BLaER1 treated with 17β-estradiol and CSF1 and Interleukin-3, amounts not matched to agents 10 nM and 100 nM (cell line): ENCODE data around the gene ANO7.

Experiments
- H3K27ac ChIP-seq, 11 experiments: shearing (Covaris generic); formaldehyde crosslinking; 2 replicates each; pipeline ENCODE4 v1.8.1; 2022
- H3K27me3 ChIP-seq, 11 experiments: shearing (Covaris generic); formaldehyde crosslinking; 2 replicates each; pipeline ENCODE4 v1.8.1; 2022
- H3K36me3 ChIP-seq, 11 experiments: shearing (Covaris generic); formaldehyde crosslinking; 2 replicates each; pipeline ENCODE4 v1.8.1; 2022
- H3K4me1 ChIP-seq, 10 experiments: shearing (Covaris generic); formaldehyde crosslinking; 2 replicates each; pipeline ENCODE4 v1.8.1; 2022
- H3K4me2 ChIP-seq, 11 experiments: shearing (Covaris generic); formaldehyde crosslinking; 2 replicates each; pipeline ENCODE4 v1.8.1; 2022
- H3K4me3 ChIP-seq, 10 experiments: shearing (Covaris generic); formaldehyde crosslinking; 2 replicates each; pipeline ENCODE4 v1.8.1; 2022
- H3K9ac ChIP-seq, 11 experiments: shearing (Covaris generic); formaldehyde crosslinking; 2 replicates each; pipeline ENCODE4 v1.8.1; 2022
- H3K9me3 ChIP-seq, 11 experiments: shearing (Covaris generic); formaldehyde crosslinking; replicated peaks in 1 of 11; 2 replicates each; pipeline ENCODE4 v1.8.1; 2022
- H4K20me1 ChIP-seq, 11 experiments: shearing (Covaris generic); formaldehyde crosslinking; 2 replicates each; pipeline ENCODE4 v1.8.1; 2022
- Cebpa-rat ChIP-seq, 11 experiments: shearing (Covaris generic); IDR thresholded peaks; 2 replicates each; pipeline ENCODE4 v1.8.1; 2022

The ANO7 gene

GRCh38 chr2:241271706-241272302 lies 83.3 kb downstream of the ANO7 start:
- Histone ChIP-seq H3K36me3 (peaks cover 23 to 45% (median 33%) of the 10 kb centered on the region in 11 experiments), H3K4me2 (peak overlapping the region; percentile 68 to 96 (median 87)), H4K20me1 (peaks cover 73 to 89% (median 81%) of the 10 kb centered on the region in 11 experiments), H3K9ac (peak overlapping the region; percentile 77 to 96 (median 86)), H3K27me3 (peaks cover 0 to 44% (median 36%) of the 10 kb centered on the region in 11 experiments; a peak in 18 of 22 replicates), H3K4me3 (peak overlapping the region; percentile 80 to 98 (median 88)), H3K27ac (peak overlapping the region; percentile 61 to 88 (median 80)), H3K9me3 (peaks cover 11 to 22% (median 14%) of the 10 kb centered on the region in 11 experiments), H3K4me1 (peaks cover 32 to 49% (median 37%) of the 10 kb centered on the region in 10 experiments)
- TF ChIP-seq Cebpa-rat (IDR thresholded peaks at IDR 0.05) = no peak

GRCh38 chr2:241272303-241273209 lies 84.1 kb downstream of the ANO7 start:
- Histone ChIP-seq H3K4me2 (peak overlapping the region; percentile 77 to 96 (median 87)), H3K4me1 (peaks cover 32 to 49% (median 37%) of the 10 kb centered on the region in 10 experiments), H3K27ac (peak overlapping the region; percentile 61 to 88 (median 80)), H3K36me3 (peaks cover 16 to 39% (median 26%) of the 10 kb centered on the region in 11 experiments), H3K27me3 (peaks cover 0 to 44% (median 36%) of the 10 kb centered on the region in 11 experiments; a peak in 18 of 22 replicates), H3K9ac (peak overlapping the region; percentile 77 to 96 (median 86)), H3K9me3 (peaks cover 11 to 22% (median 14%) of the 10 kb centered on the region in 11 experiments), H3K4me3 (peak overlapping the region; percentile 80 to 98 (median 88)), H4K20me1 (peaks cover 69 to 89% (median 75%) of the 10 kb centered on the region in 11 experiments)
- no peak for TF ChIP-seq Cebpa-rat (IDR thresholded peaks at IDR 0.05)

GRCh38 chr2:241273210-241274020 lies 84.9 kb downstream of the ANO7 start:
- peaks cover 60 to 89% (median 75%) of the 10 kb centered on the region in 11 experiments for H4K20me1 ChIP-seq
- peak overlapping the region; percentile 48 to 96 (median 86); a peak in 21 of 22 replicates for H3K9ac ChIP-seq
- H3K27me3 ChIP-seq = peaks cover 0 to 44% (median 36%) of the 10 kb centered on the region in 11 experiments; a peak in 18 of 22 replicates
- H3K36me3 ChIP-seq = peaks cover 7 to 39% (median 17%) of the 10 kb centered on the region in 11 experiments
- H3K4me1 ChIP-seq = peaks cover 32 to 49% (median 37%) of the 10 kb centered on the region in 10 experiments
- peak overlapping the region in 5 of 11 experiments; percentile 19 to 88 (median 80); a peak in 9 of 22 replicates for H3K27ac ChIP-seq
- TF ChIP-seq Cebpa-rat (IDR thresholded peaks at IDR 0.05) = no peak
- peak overlapping the region; percentile 77 to 93 (median 86) for H3K4me2 ChIP-seq
- peaks cover 11 to 22% (median 14%) of the 10 kb centered on the region in 11 experiments for H3K9me3 ChIP-seq
- H3K4me3 ChIP-seq = peak overlapping the region; percentile 80 to 98 (median 88)

GRCh38 chr2:241274127-241274526 lies 85.7 kb downstream of the ANO7 start:
- H3K4me1 ChIP-seq = peaks cover 27 to 46% (median 35%) of the 10 kb centered on the region in 10 experiments
- no peak overlapping the region for H3K4me3 ChIP-seq
- H3K27ac ChIP-seq = no peak overlapping the region
- peaks cover 0 to 44% (median 36%) of the 10 kb centered on the region in 11 experiments; a peak in 18 of 22 replicates for H3K27me3 ChIP-seq
- peaks cover 11 to 22% (median 14%) of the 10 kb centered on the region in 11 experiments for H3K9me3 ChIP-seq
- no peak for TF ChIP-seq Cebpa-rat (IDR thresholded peaks at IDR 0.05)
- peaks cover under 1 to 33% (median 11%) of the 10 kb centered on the region in 11 experiments; a peak in 16 of 22 replicates for H3K36me3 ChIP-seq
- no peak overlapping the region for H3K4me2 ChIP-seq
- H3K9ac ChIP-seq = no peak overlapping the region
- H4K20me1 ChIP-seq = peaks cover 53 to 88% (median 73%) of the 10 kb centered on the region in 11 experiments
